IPS-18a (cell line): ENCODE data around the gene SLF2.

Source experiments
- H3K27ac ChIP-seq: one replicate; pipeline ENCODE4 v1.5.1; 2013; ENCODE audit warnings: low read length
- H3K27me3 ChIP-seq: one replicate; pipeline ENCODE4 v1.6.1; 2013; ENCODE audit warnings: mild to moderate bottlenecking, low read length; ENCODE audit not compliant: control insufficient read depth, insufficient read depth
- H3K36me3 ChIP-seq: one replicate; pipeline ENCODE4 v1.6.1; 2013; ENCODE audit warnings: low read depth, low read length; ENCODE audit not compliant: control insufficient read depth
- H3K4me1 ChIP-seq: one replicate; pipeline ENCODE4 v1.6.1; 2013; ENCODE audit warnings: low read depth, low read length; ENCODE audit not compliant: control insufficient read depth
- H3K4me3 ChIP-seq: one replicate; pipeline ENCODE4 v1.5.1; 2013; ENCODE audit warnings: low read length
- H3K9ac ChIP-seq: one replicate; pipeline ENCODE4 v1.6.1; 2013; ENCODE audit warnings: mild to moderate bottlenecking, low read length, moderate library complexity
- H3K9me3 ChIP-seq: one replicate; pipeline ENCODE4 v1.6.1; 2013; ENCODE audit warnings: low read depth, low read length; ENCODE audit not compliant: control insufficient read depth

SLF2 gene

DNA sequence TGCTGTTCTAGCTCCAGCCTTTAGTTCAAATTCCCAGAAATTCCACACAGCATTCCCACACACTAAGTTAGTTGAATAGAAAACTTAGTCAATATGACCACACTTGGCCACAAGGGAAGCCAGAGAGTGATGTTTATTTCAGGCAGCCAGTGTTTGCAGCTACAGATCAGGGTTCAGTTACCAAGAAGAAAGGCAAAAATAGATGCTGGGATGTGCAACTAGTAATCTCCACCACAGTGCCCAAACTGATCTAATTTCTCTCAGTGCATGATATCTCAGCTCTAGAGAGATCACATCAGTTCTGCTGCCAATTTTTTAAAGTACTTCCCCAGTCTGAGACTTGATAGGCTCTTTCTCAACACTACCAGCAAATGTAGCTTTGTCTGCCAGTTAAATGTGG, 17.6 kb downstream of the SLF2 start:
- H3K4me3 ChIP-seq, result no peak overlapping the region
- H3K36me3 ChIP-seq, result peaks cover 77% of the 10 kb centered on the region
- no peaks in the 10 kb centered on the region for H3K27me3 ChIP-seq
- H3K4me1 ChIP-seq, result no peaks in the 10 kb centered on the region
- no peaks in the 10 kb centered on the region for H3K9me3 ChIP-seq
- no peak overlapping the region for H3K27ac ChIP-seq
- no peak overlapping the region for H3K9ac ChIP-seq

DNA sequence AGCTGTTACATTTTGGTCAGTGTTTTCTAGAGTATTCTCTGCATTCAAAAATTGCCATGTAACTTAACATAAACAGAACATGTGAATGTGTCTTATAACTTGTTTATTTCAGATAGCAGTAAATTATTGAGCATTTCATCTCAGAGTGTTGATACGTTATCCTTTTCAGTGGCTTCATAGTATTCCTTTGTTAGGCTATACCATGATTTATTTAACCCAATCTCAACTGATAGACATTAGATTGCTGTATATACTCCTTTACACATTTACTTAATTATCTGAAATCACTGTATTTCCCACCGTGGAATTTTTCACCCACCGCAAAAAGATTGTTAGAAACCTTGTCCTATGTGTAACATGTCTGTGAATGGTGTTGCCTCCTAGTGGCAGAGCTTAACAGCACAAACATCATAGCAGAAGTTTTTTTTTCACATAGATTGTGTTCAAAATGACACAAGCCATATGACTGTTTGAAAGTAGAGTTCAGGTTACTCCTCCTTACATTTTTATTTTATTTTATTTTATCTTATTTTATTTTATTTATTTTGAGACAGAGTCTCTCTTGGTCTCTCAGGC, 21.4 kb downstream of the SLF2 start:
- H3K27ac ChIP-seq, result no peak overlapping the region
- H3K4me3 ChIP-seq, result no peak overlapping the region
- H3K9ac ChIP-seq, result no peak overlapping the region
- H3K36me3 ChIP-seq, result peaks cover 59% of the 10 kb centered on the region
- no peaks in the 10 kb centered on the region for H3K4me1 ChIP-seq
- H3K9me3 ChIP-seq, result no peaks in the 10 kb centered on the region
- no peaks in the 10 kb centered on the region for H3K27me3 ChIP-seq

DNA sequence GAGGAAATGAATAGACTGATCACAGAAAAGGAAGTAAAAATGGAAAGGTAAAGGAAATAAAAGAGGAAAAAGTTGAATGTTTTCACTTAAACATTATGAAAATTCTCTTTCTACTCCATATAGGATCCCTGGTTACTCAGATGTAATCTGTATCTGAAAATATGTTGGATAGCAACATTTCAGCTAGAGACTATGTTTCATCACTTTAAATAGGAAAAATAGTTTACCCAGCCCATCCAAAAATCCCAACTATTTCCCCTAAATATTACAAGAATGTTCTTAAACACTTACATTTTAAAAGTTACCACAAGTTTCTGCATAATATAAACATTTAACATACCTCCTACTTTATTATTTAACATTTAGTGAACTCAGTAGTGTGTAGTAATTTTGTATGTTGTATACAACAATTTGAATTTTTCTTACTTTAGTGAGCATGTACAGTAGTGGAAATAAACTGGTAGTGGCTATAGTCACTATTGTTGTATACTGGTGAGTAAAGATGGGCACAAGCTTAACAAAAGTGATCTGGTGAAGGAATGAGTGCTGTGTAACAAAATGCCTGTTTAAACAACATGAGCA, 27.1 kb downstream of the SLF2 start:
- no peak overlapping the region for H3K4me3 ChIP-seq
- H3K9ac ChIP-seq, result no peak overlapping the region
- H3K36me3 ChIP-seq, result peaks cover 41% of the 10 kb centered on the region
- no peaks in the 10 kb centered on the region for H3K27me3 ChIP-seq
- no peaks in the 10 kb centered on the region for H3K4me1 ChIP-seq
- H3K27ac ChIP-seq, result no peak overlapping the region
- H3K9me3 ChIP-seq, result no peaks in the 10 kb centered on the region

DNA sequence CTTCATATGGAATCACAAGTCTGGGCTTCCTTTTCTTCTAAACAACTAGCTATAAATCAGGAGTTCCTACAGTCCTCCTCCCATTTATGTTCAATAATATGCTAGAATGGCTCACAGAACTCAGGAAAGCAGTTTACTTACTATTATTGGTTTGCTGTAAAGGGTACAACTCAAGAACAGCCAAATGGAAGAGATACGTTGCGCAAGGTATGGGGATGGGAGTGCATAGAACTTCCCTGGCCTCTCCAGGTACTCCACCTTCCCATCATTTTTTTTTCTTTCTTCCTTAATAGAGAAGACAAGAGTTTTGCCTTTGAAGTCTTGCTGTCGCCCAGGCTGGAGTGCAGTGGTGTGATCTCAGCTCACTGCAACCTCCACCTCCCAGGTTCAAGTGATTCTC, 29.5 kb downstream of the SLF2 start:
- H3K27ac ChIP-seq, result no peak overlapping the region
- H3K4me1 ChIP-seq, result no peaks in the 10 kb centered on the region
- H3K9ac ChIP-seq, result no peak overlapping the region
- no peaks in the 10 kb centered on the region for H3K27me3 ChIP-seq
- peaks cover 55% of the 10 kb centered on the region for H3K36me3 ChIP-seq
- H3K9me3 ChIP-seq, result no peaks in the 10 kb centered on the region
- H3K4me3 ChIP-seq, result no peak overlapping the region

DNA sequence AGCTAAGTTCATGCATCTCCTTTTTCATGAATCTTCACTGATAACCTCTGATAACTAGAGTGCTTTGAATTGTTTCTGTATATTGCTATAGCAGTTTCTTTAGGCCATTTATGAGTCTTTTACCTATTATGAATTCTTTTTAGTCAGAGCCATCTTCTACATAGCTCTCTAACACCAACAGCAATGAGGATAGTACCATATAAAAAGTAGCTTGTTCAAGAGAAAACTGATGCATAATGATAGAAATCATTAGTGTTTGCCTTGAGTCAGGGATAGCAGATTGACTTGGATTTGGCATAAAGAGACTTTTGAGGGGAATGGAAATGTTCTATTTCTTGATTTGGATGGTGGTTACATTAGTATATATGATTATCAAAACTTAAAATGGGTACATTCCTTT, 30.7 kb downstream of the SLF2 start:
- no peaks in the 10 kb centered on the region for H3K27me3 ChIP-seq
- H3K36me3 ChIP-seq, result peaks cover 54% of the 10 kb centered on the region
- no peak overlapping the region for H3K9ac ChIP-seq
- no peak overlapping the region for H3K4me3 ChIP-seq
- H3K9me3 ChIP-seq, result no peaks in the 10 kb centered on the region
- no peak overlapping the region for H3K27ac ChIP-seq
- no peaks in the 10 kb centered on the region for H3K4me1 ChIP-seq

DNA sequence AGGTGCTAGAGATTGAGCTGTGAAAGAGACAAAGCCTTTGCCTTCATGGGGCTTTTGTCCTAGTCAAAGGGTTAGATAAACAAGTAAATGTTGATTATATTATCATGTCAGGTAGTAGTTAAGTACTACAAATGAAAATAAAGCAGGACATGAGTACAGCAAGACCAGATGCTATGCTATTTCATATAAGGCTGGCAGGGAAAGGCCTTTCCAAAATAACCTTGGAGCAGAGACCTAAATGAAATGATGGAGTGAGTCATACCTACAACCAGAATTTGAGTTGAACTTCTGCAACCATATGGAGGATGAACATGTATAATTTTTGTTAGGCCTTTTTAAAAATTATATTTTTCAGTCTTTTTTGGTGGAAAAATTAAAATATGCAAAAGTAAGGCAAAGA, 33.0 kb downstream of the SLF2 start:
- Histone ChIP-seq H3K4me3 (no peak overlapping the region), H3K9ac (no peak overlapping the region), H3K36me3 (peaks cover 62% of the 10 kb centered on the region)

DNA sequence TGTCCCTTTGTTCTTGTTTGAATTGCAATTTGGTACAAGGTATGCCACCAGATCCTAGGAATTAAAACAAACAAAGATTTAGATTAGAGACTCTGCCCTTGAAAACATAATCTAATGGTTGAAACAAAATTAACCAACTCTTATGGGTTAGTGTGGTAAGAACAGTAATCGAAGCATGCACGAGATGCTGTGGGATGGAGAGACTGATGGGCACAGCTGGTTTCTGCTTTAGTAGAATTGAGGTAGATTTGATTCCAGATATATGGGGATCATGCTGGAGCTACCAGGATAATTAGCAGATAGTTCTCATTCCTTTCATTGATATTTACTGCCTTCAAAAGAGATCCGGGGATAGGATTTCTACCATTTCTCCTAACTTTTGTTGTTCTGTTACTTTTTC, 36.2 kb downstream of the SLF2 start:
- H3K27ac ChIP-seq, result no peak overlapping the region
- H3K36me3 ChIP-seq, result peaks cover 52% of the 10 kb centered on the region
- no peak overlapping the region for H3K9ac ChIP-seq
- no peaks in the 10 kb centered on the region for H3K4me1 ChIP-seq
- no peaks in the 10 kb centered on the region for H3K27me3 ChIP-seq
- H3K9me3 ChIP-seq, result no peaks in the 10 kb centered on the region
- H3K4me3 ChIP-seq, result no peak overlapping the region

More for the DNA sequence above, 33.0 kb downstream of the SLF2 start:
- H3K4me1 ChIP-seq, result no peaks in the 10 kb centered on the region
- H3K27me3 ChIP-seq, result no peaks in the 10 kb centered on the region
- no peaks in the 10 kb centered on the region for H3K9me3 ChIP-seq
- no peak overlapping the region for H3K27ac ChIP-seq

DNA sequence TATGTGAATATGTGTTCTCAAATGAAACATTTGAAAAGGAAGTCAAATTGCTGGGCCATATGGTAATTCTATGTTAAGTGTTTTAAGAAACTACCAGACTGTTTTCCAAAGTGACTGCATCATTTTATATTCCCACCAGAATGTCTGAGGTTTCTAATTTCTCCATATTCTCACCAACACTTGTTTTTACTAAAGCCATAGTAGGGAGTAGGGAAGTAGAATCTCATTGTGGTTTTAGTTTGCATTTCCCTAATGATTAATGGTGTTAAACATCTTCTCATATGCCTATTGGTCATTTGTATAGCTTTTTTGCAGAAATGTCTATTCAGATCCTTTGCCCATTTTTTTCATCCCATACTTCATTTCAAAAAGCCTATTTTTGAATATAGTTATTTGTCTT, 47.5 kb downstream of the SLF2 start:
- H3K27ac ChIP-seq, result no peak overlapping the region
- no peaks in the 10 kb centered on the region for H3K4me1 ChIP-seq
- no peaks in the 10 kb centered on the region for H3K9me3 ChIP-seq
- no peaks in the 10 kb centered on the region for H3K27me3 ChIP-seq
- peaks cover 44% of the 10 kb centered on the region for H3K36me3 ChIP-seq
- no peak overlapping the region for H3K9ac ChIP-seq
- no peak overlapping the region for H3K4me3 ChIP-seq

DNA sequence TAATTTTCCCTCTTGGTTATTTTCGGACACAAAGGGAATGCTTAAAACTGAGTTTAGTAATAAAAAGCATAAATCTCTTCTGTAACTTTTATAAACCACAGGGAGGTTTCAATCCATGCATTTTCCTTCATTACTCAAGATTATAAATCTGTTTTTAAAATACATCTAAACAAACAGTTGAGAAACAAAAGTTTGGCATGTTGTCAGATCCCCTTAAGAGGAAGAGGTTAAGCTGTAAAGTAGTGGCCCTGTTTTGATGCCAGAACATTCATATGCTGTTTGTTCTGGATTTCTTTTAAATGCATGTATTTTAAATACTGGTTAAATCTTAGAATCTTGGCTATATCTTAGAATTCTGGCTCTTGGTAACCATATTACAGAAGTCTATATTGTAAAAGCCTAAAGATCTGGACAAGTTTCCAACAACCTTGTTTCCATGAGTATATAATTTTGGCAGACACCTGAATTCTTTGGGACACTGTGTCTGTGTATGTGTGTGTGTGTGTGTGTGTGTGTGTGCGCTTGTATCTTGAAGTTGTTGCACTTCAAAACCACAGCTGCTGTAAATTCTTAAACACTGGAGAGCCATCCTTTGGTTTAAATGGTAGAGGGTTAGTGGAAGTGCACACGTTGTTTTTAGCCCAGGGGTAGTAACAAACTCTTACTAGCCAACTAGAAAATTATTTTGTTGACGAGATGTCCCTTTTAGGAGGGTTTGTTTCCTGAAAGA, 49.8 kb downstream of the SLF2 start:
- Histone ChIP-seq H3K9ac (no peak overlapping the region), H3K4me1 (no peaks in the 10 kb centered on the region)

DNA sequence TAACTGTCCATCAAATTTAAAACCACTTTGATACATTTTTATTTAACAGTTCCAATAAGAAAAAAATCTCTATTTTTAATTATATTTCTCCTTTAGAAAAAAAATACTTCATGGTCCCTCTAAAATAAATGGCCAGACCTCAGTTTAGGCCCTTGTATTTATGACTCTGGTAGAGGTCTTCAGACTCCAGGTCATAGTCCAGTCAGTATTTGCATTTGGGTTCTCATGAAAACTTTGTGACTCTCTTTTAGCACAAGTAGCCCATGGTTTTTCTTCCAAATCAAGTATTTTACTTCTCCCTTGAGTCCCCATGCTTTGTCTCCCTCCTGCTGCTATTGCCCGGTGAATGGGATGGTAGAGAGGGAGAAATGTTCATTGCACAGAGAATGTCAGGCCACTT, 51.1 kb downstream of the SLF2 start:
- Histone ChIP-seq H3K9me3 (no peaks in the 10 kb centered on the region), H3K36me3 (peaks cover 32% of the 10 kb centered on the region), H3K4me1 (no peaks in the 10 kb centered on the region), H3K9ac (no peak overlapping the region), H3K27ac (no peak overlapping the region), H3K27me3 (no peaks in the 10 kb centered on the region), H3K4me3 (no peak overlapping the region)

More for the DNA sequence above, 49.8 kb downstream of the SLF2 start:
- Histone ChIP-seq H3K4me3 (no peak overlapping the region), H3K27me3 (no peaks in the 10 kb centered on the region), H3K9me3 (no peaks in the 10 kb centered on the region), H3K27ac (no peak overlapping the region), H3K36me3 (peaks cover 32% of the 10 kb centered on the region)

DNA sequence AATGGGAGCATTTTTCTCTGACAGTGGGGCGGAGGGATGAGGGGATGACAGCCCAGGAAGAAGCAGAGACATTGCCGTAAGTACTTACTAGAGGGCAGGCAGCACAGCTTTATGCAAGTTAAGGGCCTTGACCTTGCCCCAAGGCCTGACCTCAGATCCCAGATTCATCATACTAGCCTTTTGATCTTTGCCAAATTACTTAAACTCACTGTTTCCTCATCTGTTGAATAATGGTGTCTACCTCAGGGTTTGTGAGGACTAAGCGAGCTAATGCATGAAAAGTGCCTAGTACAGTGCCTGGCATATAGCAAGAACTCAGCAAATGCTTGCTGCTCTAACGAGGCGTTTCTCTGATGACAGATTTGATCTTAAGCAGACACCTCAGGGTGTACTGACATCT, 53.1 kb downstream of the SLF2 start:
- H3K9me3 ChIP-seq, result no peaks in the 10 kb centered on the region
- peaks cover 17% of the 10 kb centered on the region for H3K36me3 ChIP-seq

DNA sequence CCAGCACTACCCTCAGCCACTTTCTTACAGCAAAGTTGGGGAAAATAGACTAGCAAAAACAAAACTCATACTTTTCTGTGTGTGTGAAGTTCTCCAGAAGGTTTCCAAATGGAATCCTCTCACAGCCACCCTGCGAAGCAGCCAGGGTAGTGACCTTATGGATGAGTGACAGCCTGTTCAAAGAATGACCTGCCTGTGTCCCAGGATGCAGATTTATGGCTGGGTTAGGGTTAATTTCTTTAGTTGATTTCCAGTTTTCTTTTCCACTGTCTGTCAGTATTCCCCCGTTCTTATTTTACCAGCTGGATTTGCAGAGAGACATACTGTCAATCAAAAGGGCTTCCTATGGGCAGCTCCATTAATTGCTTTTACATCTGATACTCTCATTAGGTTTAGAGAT, 54.1 kb downstream of the SLF2 start:
- no peak overlapping the region for H3K27ac ChIP-seq
- H3K36me3 ChIP-seq, result peaks cover 10% of the 10 kb centered on the region
- no peaks in the 10 kb centered on the region for H3K4me1 ChIP-seq
- no peaks in the 10 kb centered on the region for H3K9me3 ChIP-seq
- H3K9ac ChIP-seq, result no peak overlapping the region
- H3K27me3 ChIP-seq, result peaks cover 5% of the 10 kb centered on the region
- no peak overlapping the region for H3K4me3 ChIP-seq

More for the DNA sequence above, 53.1 kb downstream of the SLF2 start:
- H3K9ac ChIP-seq, result no peak overlapping the region
- H3K4me3 ChIP-seq, result no peak overlapping the region
- H3K27me3 ChIP-seq, result peaks cover 5% of the 10 kb centered on the region
- no peaks in the 10 kb centered on the region for H3K4me1 ChIP-seq
- no peak overlapping the region for H3K27ac ChIP-seq
